ENCODE results near the gene ATP2B3.

ATP2B3 gene

DNA sequence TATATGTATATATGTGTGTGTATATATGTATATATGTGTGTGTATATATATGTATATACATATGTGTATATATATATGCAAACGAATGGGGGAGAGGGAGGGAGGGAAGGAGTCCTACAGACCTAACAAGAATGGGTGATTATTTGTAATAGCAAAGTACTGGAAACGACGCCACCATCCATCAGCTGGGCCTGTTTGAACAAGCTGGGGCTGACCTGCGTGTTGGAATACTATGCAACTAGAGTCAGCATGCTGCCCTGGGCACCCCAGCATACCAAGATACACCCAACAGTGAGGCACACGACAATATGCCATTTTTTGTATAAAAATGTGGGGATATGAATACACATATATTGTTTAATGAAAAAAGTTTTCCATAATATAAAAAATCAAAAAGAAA is 103.1 kb downstream of the ATP2B3 start:
- no peak for DNase-seq (ENCODE audit: low spot score)

GRCh38 chrX:153621949-153622598 is 104.6 kb downstream of the ATP2B3 start:
- no peak for DNase-seq (ENCODE audit: low spot score)

- DNase-seq (ENCODE audit: low spot score): no peak
Measured at GRCh38 chrX:153622661-153623309, 105.3 kb downstream of the ATP2B3 start.

DNA sequence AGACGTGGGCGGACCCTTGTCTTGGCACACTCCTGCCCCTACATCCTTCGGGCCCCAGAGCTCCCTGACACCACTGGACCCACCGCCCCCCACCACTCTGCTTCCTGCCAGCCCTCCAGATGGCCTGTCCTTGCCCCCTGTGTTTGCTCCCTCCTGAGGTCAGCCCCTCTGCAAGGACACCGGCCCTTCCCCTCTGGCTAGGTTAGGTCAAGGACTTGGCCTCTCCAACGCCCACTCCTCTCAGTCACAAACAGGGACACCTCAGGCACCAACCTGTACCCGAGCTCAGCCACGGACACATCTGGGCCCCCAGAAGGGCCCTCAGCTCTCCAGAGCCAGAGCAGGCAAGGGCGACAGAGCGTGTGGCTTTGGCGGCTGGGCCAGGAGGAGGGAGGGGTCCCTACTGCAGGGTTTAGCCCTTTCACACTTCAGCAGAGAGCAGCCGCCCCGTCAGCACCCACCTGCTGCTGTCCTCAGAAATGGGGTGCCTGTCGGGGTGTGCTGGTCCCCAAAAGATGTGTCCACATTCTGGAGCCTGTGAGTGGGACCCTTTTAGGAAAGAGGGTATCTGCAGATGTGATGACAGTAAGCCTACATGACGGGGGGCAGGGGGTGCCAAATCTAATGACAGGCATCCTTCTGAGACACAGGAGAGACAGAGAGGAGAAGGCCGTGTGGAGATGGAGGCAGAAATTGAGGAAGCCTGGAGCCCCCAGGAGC is 106.0 kb downstream of the ATP2B3 start:
- no peak for DNase-seq (ENCODE audit: low spot score)

- no peak for DNase-seq (ENCODE audit: low spot score)
Measured at GRCh38 chrX:153624196-153625091, 107.0 kb downstream of the ATP2B3 start.

GRCh38 chrX:153625271-153626024 is 108.0 kb downstream of the ATP2B3 start:
- no peak for DNase-seq (ENCODE audit: low spot score)

- DNase-seq (ENCODE audit: low spot score): no peak
Measured at GRCh38 chrX:153626025-153626633, 108.7 kb downstream of the ATP2B3 start.

DNA sequence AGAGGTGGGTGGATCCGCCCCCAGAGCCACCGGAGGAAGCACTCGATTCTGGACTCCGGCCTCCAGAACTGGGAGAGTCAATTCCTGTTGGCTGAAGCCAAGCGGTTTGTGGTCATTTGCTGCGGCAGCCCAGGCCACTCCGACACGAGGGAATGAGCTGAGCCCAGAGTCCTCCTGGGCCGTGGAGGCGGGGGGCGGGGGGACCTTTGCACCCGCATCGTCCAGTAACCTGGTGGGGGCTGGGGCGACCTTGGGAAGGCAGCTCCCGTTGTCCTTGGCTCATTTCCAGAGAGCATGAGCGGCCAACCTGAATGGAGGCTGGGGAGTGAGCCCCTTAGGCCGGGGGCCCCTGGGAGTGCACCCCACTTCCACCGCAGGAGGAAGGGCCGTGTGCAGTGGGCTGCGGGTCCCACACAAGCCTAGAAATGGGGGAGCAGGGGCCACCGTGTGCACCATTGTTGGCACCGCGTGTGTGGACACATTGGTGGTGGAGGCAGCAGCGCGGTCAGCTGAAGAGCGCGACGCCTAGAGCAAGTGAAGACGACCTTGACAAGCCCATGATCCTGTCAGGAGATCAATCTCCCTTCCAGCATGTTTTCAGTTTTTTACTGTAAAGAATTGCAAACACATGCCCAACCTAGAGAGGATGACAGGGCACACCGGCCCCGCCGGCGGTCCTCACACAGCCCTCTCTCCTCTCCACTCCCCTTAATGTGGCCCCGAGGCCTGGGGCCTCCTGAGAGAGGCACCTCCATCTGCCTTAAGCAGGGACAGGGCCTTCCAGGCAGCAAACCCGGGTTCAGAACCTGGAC is 109.6 kb downstream of the ATP2B3 start:
- no peak for DNase-seq (ENCODE audit: low spot score)

DNA sequence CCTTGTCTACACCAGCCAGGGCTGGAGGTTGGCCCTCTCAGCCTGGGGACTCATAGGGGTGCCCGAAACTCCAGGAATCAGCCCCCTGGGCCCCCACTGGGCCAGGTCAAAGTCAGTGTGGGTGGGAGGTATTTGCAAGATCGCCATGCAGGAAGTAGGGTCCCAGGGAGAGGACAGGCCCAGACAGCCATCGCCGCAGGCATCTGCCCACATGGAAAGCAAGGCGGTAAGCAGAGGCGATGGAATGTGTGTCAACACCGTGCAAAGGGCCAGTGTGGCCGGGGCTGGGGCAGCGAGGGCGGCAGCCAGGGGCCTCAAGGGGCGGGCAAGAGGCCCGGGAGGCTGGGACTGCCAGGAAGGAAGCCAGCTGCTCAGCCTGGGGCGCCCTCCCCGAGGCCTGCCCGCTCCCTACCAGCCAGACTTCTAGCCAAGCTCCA is 110.3 kb downstream of the ATP2B3 start:
- DNase-seq (ENCODE audit: low spot score): no peak

- DNase-seq (ENCODE audit: low spot score): no peak
Measured at GRCh38 chrX:153628129-153628528, 110.7 kb downstream of the ATP2B3 start.

- DNase-seq (ENCODE audit: low spot score): no peak
Measured at GRCh38 chrX:153628665-153629064, 111.2 kb downstream of the ATP2B3 start.

DNA sequence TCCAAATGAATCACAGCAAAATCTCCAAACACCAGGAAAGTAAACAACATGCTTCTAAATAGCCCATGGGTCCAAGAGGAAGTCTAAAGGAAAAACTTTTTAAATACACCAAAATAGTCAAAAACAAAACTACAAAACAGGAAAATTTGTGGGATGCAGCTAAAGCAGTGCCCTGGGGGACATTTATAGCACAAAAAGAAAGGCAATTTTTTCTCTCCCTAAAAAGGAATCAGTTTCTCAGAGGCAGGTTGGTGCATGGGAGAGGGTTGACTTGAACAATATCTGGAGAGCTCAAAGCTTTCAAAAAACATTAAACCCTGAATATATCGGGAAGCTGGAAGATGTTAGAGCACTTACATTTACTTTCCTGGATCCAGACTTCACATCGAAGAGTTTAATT is 113.9 kb downstream of the ATP2B3 start:
- DNase-seq (ENCODE audit: low spot score): no peak

DNA sequence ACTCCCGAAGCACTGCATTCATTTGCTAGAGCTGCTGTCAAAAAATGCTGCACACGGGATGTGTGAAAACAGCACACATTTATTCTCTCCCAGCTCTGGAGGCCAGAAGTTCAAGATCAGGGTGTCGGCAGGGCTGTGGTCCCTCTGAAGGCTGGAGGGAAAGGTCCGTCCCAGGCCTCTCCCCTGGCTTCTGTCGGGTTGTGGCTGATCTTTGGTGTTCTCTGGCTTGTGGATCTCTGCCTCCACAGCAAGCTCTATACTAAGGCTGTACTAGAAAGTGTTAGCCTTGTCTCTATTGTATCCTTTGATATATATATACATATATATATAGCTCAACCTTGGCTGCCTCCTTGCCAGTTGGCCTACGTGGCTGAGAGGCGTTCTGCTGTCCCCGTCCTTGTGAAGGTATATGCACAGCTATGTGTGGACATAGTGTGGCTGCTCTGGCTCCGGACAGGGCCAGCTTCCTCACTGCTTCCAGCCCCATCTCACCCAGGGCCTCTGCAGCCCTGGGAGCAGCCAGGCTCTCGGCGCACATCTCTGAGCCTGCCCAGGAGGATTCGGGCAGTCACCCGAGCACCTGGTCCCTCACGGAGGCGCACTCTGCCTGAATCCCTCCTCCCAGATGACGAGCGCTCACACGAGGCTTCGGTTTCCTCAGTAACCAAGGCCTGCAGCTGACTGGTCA is 114.6 kb downstream of the ATP2B3 start:
- DNase-seq (ENCODE audit: low spot score): no peak
